ENCODE data around the gene DLG5. TPM values are rescaled to one million over a fixed set of nuclear protein-coding genes. Genes with fewer than 3 reads are reported as not detected.

The DLG5 gene
- total and polyA plus RNA-seq, 4 donors: 6.6 to 33.2 (median 15.8) TPM

- ATAC-seq (ENCODE audit: insufficient read depth, low FRiP score) (no peak), DNase-seq (no peak)
- Histone ChIP-seq H3K4me3 (no peak overlapping the region), H3K27ac (ENCODE audit: low read depth in 1 of 2, low read length in 1 of 2) (no peak overlapping the region), H3K9ac (ENCODE audit: insufficient read depth in 1 of 2, low read length in 2 of 2) (no peak overlapping the region), H3K9me3 (ENCODE audit: control insufficient read depth in 4 of 4, insufficient read depth in 3 of 4, low read length in 3 of 4) (no peaks in the 10 kb centered on the region), H3K27me3 (ENCODE audit: control insufficient read depth in 3 of 3, insufficient read depth in 3 of 3, low read length in 2 of 3) (no peaks in the 10 kb centered on the region), H3K4me1 (ENCODE audit: control insufficient read depth in 5 of 5, insufficient read depth in 5 of 5, low read length in 5 of 5) (no peaks in the 10 kb centered on the region), H3K36me3 (ENCODE audit: control insufficient read depth in 4 of 4, insufficient read depth in 4 of 4, low read length in 4 of 4) (peaks cover 10 to 42% (median 16%) of the 10 kb centered on the region in 4 donors)
- TF ChIP-seq CTCF (IDR thresholded peaks at IDR 0.05; ENCODE audit: control extremely low read depth, extremely low read depth): no peak
- WGBS, 2 donors: 96% methylated on average over 10 of the region's 10 CpGs
These were observed 102.6 kb downstream of the DLG5 start for GRCh38 chr10:77823811-77824542.

DNA sequence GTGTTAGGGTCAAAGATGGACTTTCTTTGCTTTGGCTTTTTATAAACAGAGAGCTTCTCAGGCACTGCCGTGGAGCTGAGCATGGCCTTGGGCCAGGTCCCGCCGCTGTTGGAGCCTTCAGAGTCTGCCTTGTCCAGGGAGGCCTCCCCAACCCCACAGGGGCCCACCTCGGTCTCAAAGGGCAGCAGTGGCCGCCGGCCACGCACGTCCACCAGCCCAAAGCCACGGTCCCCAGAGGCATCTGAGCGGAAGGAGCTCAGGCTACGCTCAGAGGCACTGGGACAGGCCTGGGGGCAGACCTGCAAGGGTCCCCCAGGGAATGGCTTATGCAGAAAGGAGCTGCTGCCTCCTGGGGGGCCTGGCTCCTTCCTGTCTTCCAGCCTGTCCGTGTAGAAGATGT, 105.0 kb downstream of the DLG5 start:
- Histone ChIP-seq H3K9ac (ENCODE audit: insufficient read depth in 1 of 2, low read length in 2 of 2) (no peak overlapping the region), H3K9me3 (ENCODE audit: control insufficient read depth in 4 of 4, insufficient read depth in 3 of 4, low read length in 3 of 4) (no peaks in the 10 kb centered on the region), H3K36me3 (ENCODE audit: control insufficient read depth in 4 of 4, insufficient read depth in 4 of 4, low read length in 4 of 4) (peaks cover 14 to 56% (median 31%) of the 10 kb centered on the region in 4 donors), H3K27me3 (ENCODE audit: control insufficient read depth in 3 of 3, insufficient read depth in 3 of 3, low read length in 2 of 3) (no peaks in the 10 kb centered on the region), H3K27ac (ENCODE audit: low read depth in 1 of 2, low read length in 1 of 2) (no peak overlapping the region), H3K4me3 (no peak overlapping the region), H3K4me1 (ENCODE audit: control insufficient read depth in 5 of 5, insufficient read depth in 5 of 5, low read length in 5 of 5) (no peaks in the 10 kb centered on the region)
- TF ChIP-seq CTCF (IDR thresholded peaks at IDR 0.05; ENCODE audit: control extremely low read depth, extremely low read depth): no peak
- DNase-seq: peak in 1 of 3 donors; percentile 13
- ATAC-seq (ENCODE audit: insufficient read depth, low FRiP score): no peak
- WGBS, 2 donors: 90 to 91% methylated on average over 12 of the region's 12 CpGs

DNA sequence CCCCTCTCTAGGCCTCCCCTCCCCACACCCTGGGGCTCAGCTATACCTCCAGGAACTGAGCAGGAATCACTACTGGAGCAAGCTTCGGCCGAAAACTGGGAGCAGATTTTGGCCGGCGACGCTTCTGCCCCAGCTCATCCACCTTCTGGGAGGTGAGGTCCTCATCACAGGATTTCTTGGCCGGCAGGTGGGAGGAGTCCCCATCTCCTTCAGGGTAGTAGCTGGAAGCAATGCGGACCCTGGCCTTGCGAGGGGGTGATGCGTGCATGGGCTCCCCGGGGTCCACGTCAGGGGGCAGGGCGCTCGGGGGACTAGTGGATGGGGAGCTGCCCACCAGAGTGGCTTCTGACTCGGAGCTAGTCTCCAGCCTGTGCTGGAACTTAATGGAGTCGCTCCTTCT, 105.5 kb downstream of the DLG5 start:
- H3K9me3 ChIP-seq (ENCODE audit: control insufficient read depth in 4 of 4, insufficient read depth in 3 of 4, low read length in 3 of 4): no peaks in the 10 kb centered on the region
- TF ChIP-seq CTCF (IDR thresholded peaks at IDR 0.05; ENCODE audit: control extremely low read depth, extremely low read depth): no peak
- peaks cover 14 to 61% (median 35%) of the 10 kb centered on the region in 4 donors for H3K36me3 ChIP-seq (ENCODE audit: control insufficient read depth in 4 of 4, insufficient read depth in 4 of 4, low read length in 4 of 4)
- DNase-seq (no peak), ATAC-seq (ENCODE audit: insufficient read depth, low FRiP score) (no peak)
- no peak overlapping the region for H3K9ac ChIP-seq (ENCODE audit: insufficient read depth in 1 of 2, low read length in 2 of 2)
- H3K4me3 ChIP-seq: no peak overlapping the region
- H3K27ac ChIP-seq (ENCODE audit: low read depth in 1 of 2, low read length in 1 of 2): no peak overlapping the region
- H3K4me1 ChIP-seq (ENCODE audit: control insufficient read depth in 5 of 5, insufficient read depth in 5 of 5, low read length in 5 of 5): no peaks in the 10 kb centered on the region
- 97 to 99% methylated on average over 15 of the region's 15 CpGs for WGBS, 2 donors
- H3K27me3 ChIP-seq (ENCODE audit: control insufficient read depth in 3 of 3, insufficient read depth in 3 of 3, low read length in 2 of 3): no peaks in the 10 kb centered on the region
